Heart right ventricle (tissue), 16 donors: ENCODE data around the gene CSNK2A1. TPM values are rescaled to one million over a fixed set of nuclear protein-coding genes. Genes with fewer than 3 reads are reported as not detected.

Experiments used
- ATAC-seq, 8 donors: fragments of 200-7000 bp; cut with Tn5 transposase; one replicate each; pipeline ENCODE4 v1.9.1; 2020; ENCODE audit warnings: mild to moderate bottlenecking in 8 of 8, moderate library complexity in 8 of 8, moderate number of reproducible peaks in 1 of 8
- DNase-seq, 2 donors: peaks; one replicate each; pipeline ENCODE4 v3.0.0-alpha.2; 2020
- H3K27ac ChIP-seq, 10 donors: fragments of 200-600 bp; sonication (generic) in 2 of 10; one replicate each; pipeline versions ENCODE4 v1.5.0 to v1.8.0; 2020 to 2022; ENCODE audit warnings: mild to moderate bottlenecking in 3 of 10
- H3K27me3 ChIP-seq, 7 donors: fragments of 200-600 bp; one replicate each; pipeline ENCODE4 v1.8.0; 2021 to 2022; ENCODE audit warnings: mild to moderate bottlenecking in 2 of 7
- H3K36me3 ChIP-seq, 9 donors: fragments of 200-600 bp; sonication (generic) in 1 of 9; one replicate each; pipeline versions ENCODE4 v1.5.0 to v1.8.0; 2020 to 2022; ENCODE audit warnings: mild to moderate bottlenecking in 2 of 9
- H3K4me1 ChIP-seq, 9 donors: fragments of 200-600 bp; sonication (generic) in 1 of 9; one replicate each; pipeline versions ENCODE4 v1.5.0 to v1.8.0; 2020 to 2022; ENCODE audit warnings: mild to moderate bottlenecking in 4 of 9
- H3K4me3 ChIP-seq, 10 donors: fragments of 200-600 bp; sonication (generic) in 2 of 10; one replicate each; pipeline versions ENCODE4 v1.5.0 to v1.8.0; 2020 to 2022; ENCODE audit warnings: mild to moderate bottlenecking in 7 of 10, moderate library complexity in 2 of 10
- H3K9me3 ChIP-seq, 11 donors: fragments of 200-600 bp in 10 of 11; sonication (generic) in 2 of 11; one replicate each; pipeline versions ENCODE4 v1.5.0 to v1.8.0; 2013 to 2022; ENCODE audit warnings: mild to moderate bottlenecking in 2 of 11, control low read depth in 1 of 11, moderate library complexity in 1 of 11
- CTCF ChIP-seq, 9 donors: fragments of 200-600 bp; sonication (generic) in 2 of 9; IDR thresholded peaks; one replicate each; pipeline versions ENCODE4 v1.5.0 to v1.8.0; 2021 to 2022; ENCODE audit warnings: antibody characterized with exemption in 9 of 9, mild to moderate bottlenecking in 5 of 9, moderate library complexity in 1 of 9
- WGBS, 2 donors: extraction: QIAGEN DNeasy Blood & Tissue Kit; methylation state at CpG; one replicate each; pipeline ENCODE4 v1.1.7; 2013; ENCODE audit warnings: inconsistent platforms in 1 of 2; 5-methylcytosine and 5-hydroxymethylcytosine counted together
- intact Hi-C, 10 donors: fragments of 100-400 bp; cut with DNase I; formaldehyde crosslinking; loops; one replicate each; pipeline versions ENCODE4 v1.11.1 to v1.14.2; 2022
- polyA plus RNA-seq, 2 donors: library from polyadenylated mRNA; stranded (reverse); fragments of 200-250 nt; gene quantifications; one replicate each; pipeline ENCODE4 v1.2.3, GENCODE V29; 2013
- total RNA-seq, 10 donors: library from RNA; stranded (reverse); fragmentation: NEBNext Ultra II Directional in 3 of 10; extraction: Animal tissue kit (Norgen Biotek cat#: 25700) in 3 of 10; gene quantifications; one replicate each; pipeline versions ENCODE4 v1.2.1 to v1.2.4, GENCODE V29; 2021 to 2023
- donor health status: Arrhythmogenic right ventricular cardiomyopathy.
- donor health status: ischemic (EF 13 %, LVEDD 7.1; RV severe dilation, severe dysfunction).
- donor health status: healthy with polysubstance abuse.
- donor health status: DM: no; HTN: yes; CAD: no.
- donor health status: DM: no; HTN: no; CAD: no.
- donor health status: ischemic (EF 25% LVEDD 6.9; RV normal size, moderate dysfunction).
- donor health status: ischemic (EF 25% LVEDD 5.7; RV mildly dilated, moderate dysfunction).
- donor health status: healthy.
- donor health status: DM: yes; HTN: yes; CAD: no.
- donor health status: Ischemic cardiomyopathy.
- donor health status: ischemic (EF 35%, LVEDD 5.7; RV mildly dilated, moderate dysfunction).
- donor health status: nonischemic (EF 11% LVEDD 7.7; RV severe dilation, severe dysfunction).
- donor health status: DM: yes; HTN: yes; CAD: no.
- donor health status: PGD.
- donor health status: ischemic (EF 29% LVEDD 5.4; RV normal size, mild dysfunction).
- donor health status: nonischemic (EF 23%, LVEDD 6.1; RV moderate dilation, normal function).

The CSNK2A1 gene
- total and polyA plus RNA-seq, 12 donors: 21.4 to 137 (median 125) TPM

- H3K27me3 ChIP-seq: peaks cover 0 to 20% (median 0%) of the 10 kb centered on the region in 7 donors
- no peak for TF ChIP-seq CTCF (IDR thresholded peaks at IDR 0.05)
- ATAC-seq (no peak), DNase-seq (no peak)
- 91 to 98% methylated on average over 3 of the region's 3 CpGs for WGBS, 2 donors
- H3K36me3 ChIP-seq: no peaks in the 10 kb centered on the region
- peak overlapping the region; percentile 0 to 92 (median 70) for H3K27ac ChIP-seq
- H3K4me1 ChIP-seq: peaks cover 25 to 78% (median 58%) of the 10 kb centered on the region in 9 donors
- H3K4me3 ChIP-seq: no peak overlapping the region
- intact Hi-C loops: loop anchor here in 1 of 10 donors (2.0 kb wide), 1 partner anchor 14 kb away; no protein-coding TSS in a partner anchor
- no peaks in the 10 kb centered on the region for H3K9me3 ChIP-seq
Observed at GRCh38 chr20:575230-575629, 31.6 kb upstream of the CSNK2A1 start.

GRCh38 chr20:574297-574942 lies 30.8 kb upstream of the CSNK2A1 start:
- Histone ChIP-seq H3K27ac (peak overlapping the region; percentile 64 to 92 (median 82)), H3K4me1 (peaks cover 25 to 78% (median 58%) of the 10 kb centered on the region in 9 donors), H3K36me3 (no peaks in the 10 kb centered on the region), H3K4me3 (peak overlapping the region in 1 of 10 donors; percentile 9), H3K9me3 (no peaks in the 10 kb centered on the region), H3K27me3 (peaks cover 0 to 20% (median 0%) of the 10 kb centered on the region in 7 donors)
- peak; percentile 54 to 83 (median 72) for ATAC-seq
- WGBS, 2 donors: 66 to 72% methylated on average over 15 of the region's 15 CpGs
- intact Hi-C loops: loop anchor here in 4 of 10 donors (2.0 to 5.0 kb wide), 2 partner anchors 14 to 33 kb away; no protein-coding TSS in a partner anchor
- TF ChIP-seq CTCF (IDR thresholded peaks at IDR 0.05): no peak
- peak; percentile 59 to 76 for DNase-seq

GRCh38 chr20:573414-574296 lies 30.1 kb upstream of the CSNK2A1 start:
- Histone ChIP-seq H3K4me1 (peaks cover 29 to 86% (median 63%) of the 10 kb centered on the region in 9 donors), H3K4me3 (peak overlapping the region in 1 of 10 donors; percentile 45)
- WGBS, 2 donors: 70 to 73% methylated on average over 12 of the region's 12 CpGs

More at GRCh38 chr20:573414-574296, 30.1 kb upstream of the CSNK2A1 start:
- H3K27me3 ChIP-seq: peaks cover 0 to 28% (median 0%) of the 10 kb centered on the region in 7 donors
- ATAC-seq (peak in 2 of 8 donors; percentile 12 to 32), DNase-seq (no peak)
- H3K9me3 ChIP-seq: no peaks in the 10 kb centered on the region
- intact Hi-C loops: loop anchor here in 4 of 10 donors (2.0 to 5.0 kb wide), 3 partner anchors 15 to 34 kb away; no protein-coding TSS in a partner anchor
- H3K27ac ChIP-seq: peak overlapping the region; percentile 64 to 92 (median 82)
- no peaks in the 10 kb centered on the region for H3K36me3 ChIP-seq
- no peak for TF ChIP-seq CTCF (IDR thresholded peaks at IDR 0.05)
